Thyroid gland (tissue), 4 donors: Measurements from ENCODE around the gene AMZ2. TPM values are rescaled to one million over a fixed set of nuclear protein-coding genes. Genes with fewer than 3 reads are reported as not detected.

ENCODE experiments used
- DNase-seq, 2 donors: peaks; one replicate each; pipeline ENCODE4 v3.0.0-alpha.2; 2019
- H3K27ac ChIP-seq, 3 donors: fragments of 200-600 bp; sonication (generic); 1 replicate in 2 of 3; 2 replicates in 1 of 3; pipeline ENCODE4 v1.5.1; 2016 to 2019; ENCODE audit warnings: mild to moderate bottlenecking in 1 of 3, moderate library complexity in 1 of 3
- H3K27me3 ChIP-seq: fragments of 200-600 bp; sonication (generic); one replicate; pipeline ENCODE4 v1.5.1; 2019
- H3K36me3 ChIP-seq, 2 donors: fragments of 200-600 bp; sonication (generic); one replicate each; pipeline ENCODE4 v1.5.1; 2016 to 2019
- H3K4me1 ChIP-seq, 2 donors: fragments of 200-600 bp; sonication (generic); one replicate each; pipeline ENCODE4 v1.5.1; 2017 to 2019
- H3K4me3 ChIP-seq, 3 donors: fragments of 200-600 bp; sonication (generic); replicated peaks in 1 of 3; 1 replicate in 2 of 3; 2 replicates in 1 of 3; pipeline ENCODE4 v1.5.1; 2016; ENCODE audit warnings: mild to moderate bottlenecking in 1 of 3
- H3K9me3 ChIP-seq: fragments of 200-600 bp; sonication (generic); one replicate; pipeline ENCODE4 v1.5.1; 2017
- CTCF ChIP-seq, 6 experiments: fragments of 200-600 bp in 3 of 6; fragments of 450-650 bp in 3 of 6; sonication (generic) in 3 of 6; IDR thresholded peaks; one replicate each; pipeline ENCODE4 v1.5.1; 2016 to 2019; ENCODE audit warnings: antibody characterized with exemption in 6 of 6, mild to moderate bottlenecking in 2 of 6, inconsistent platforms in 1 of 6, moderate library complexity in 1 of 6
- POLR2A ChIP-seq, 2 donors: fragments of 450-650 bp; IDR thresholded peaks; one replicate each; pipeline ENCODE4 v1.6.1; 2017; ENCODE audit warnings: antibody characterized with exemption in 2 of 2, mild to moderate bottlenecking in 2 of 2, moderate library complexity in 1 of 2
- WGBS, 2 donors: methylation state at CpG; one replicate each; pipeline ENCODE4 v1.1.5; 2017; 5-methylcytosine and 5-hydroxymethylcytosine counted together
- intact Hi-C: fragments of 100-400 bp; cut with DNase I; formaldehyde crosslinking; loops from one replicate; pipeline ENCODE4 v1.15.1; 2023
- total RNA-seq, 4 donors: library from RNA; depleted of rRNA; stranded (reverse); fragments of >200 nt; gene quantifications; one replicate each; pipeline ENCODE4 v1.2.3, GENCODE V29; 2016

Gene AMZ2
- total RNA-seq, 4 donors from 2014 or later, result 25.0 to 72.1 (median 63.1) TPM

GRCh38 chr17:68302066-68302564 is 54.3 kb downstream of the AMZ2 start:
- peaks cover 10 to 16% of the 10 kb centered on the region in 2 donors for H3K4me1 ChIP-seq
- H3K27ac ChIP-seq, result peak overlapping the region in 2 of 3 donors; percentile 52 to 64
- no peaks in the 10 kb centered on the region for H3K9me3 ChIP-seq
- H3K27me3 ChIP-seq, result no peaks in the 10 kb centered on the region
- intact Hi-C loops, result no loop called here
- no peak overlapping the region for H3K4me3 ChIP-seq
- no peak for TF ChIP-seq CTCF (IDR thresholded peaks at IDR 0.05)
- no peak for TF ChIP-seq POLR2A (IDR thresholded peaks at IDR 0.05)
- H3K36me3 ChIP-seq, result no peaks in the 10 kb centered on the region
- DNase-seq, result peak; percentile 78 to 83
- 48% methylated on average over 10 of the region's 10 CpGs for WGBS, 2 donors

GRCh38 chr17:68302666-68303065 is 54.8 kb downstream of the AMZ2 start:
- Histone ChIP-seq H3K4me1 (peaks cover 10 to 16% of the 10 kb centered on the region in 2 donors), H3K4me3 (no peak overlapping the region), H3K27me3 (no peaks in the 10 kb centered on the region), H3K27ac (peak overlapping the region; percentile 24 to 64 (median 52)), H3K36me3 (no peaks in the 10 kb centered on the region), H3K9me3 (no peaks in the 10 kb centered on the region)
- intact Hi-C loops, result no loop called here
- TF ChIP-seq CTCF (IDR thresholded peaks at IDR 0.05), result no peak
- TF ChIP-seq POLR2A (IDR thresholded peaks at IDR 0.05), result no peak
- DNase-seq, result peak in 1 of 2 donors; percentile 19
- WGBS, 2 donors, result 18 to 31% methylated on average over 4 of the region's 4 CpGs

- intact Hi-C loops, result no loop called here
- DNase-seq, result no peak
- no peaks in the 10 kb centered on the region for H3K9me3 ChIP-seq
- TF ChIP-seq CTCF (IDR thresholded peaks at IDR 0.05) (no peak), POLR2A (IDR thresholded peaks at IDR 0.05) (no peak)
- no peak overlapping the region for H3K27ac ChIP-seq
- WGBS, 2 donors, result 94 to 96% methylated on average over 6 of the region's 6 CpGs
- peaks cover 10 to 16% of the 10 kb centered on the region in 2 donors for H3K4me1 ChIP-seq
- no peaks in the 10 kb centered on the region for H3K27me3 ChIP-seq
- H3K4me3 ChIP-seq, result no peak overlapping the region
- no peaks in the 10 kb centered on the region for H3K36me3 ChIP-seq
Observed at GRCh38 chr17:68304706-68305105, 56.9 kb downstream of the AMZ2 start.

GRCh38 chr17:68305142-68305541 is 57.3 kb downstream of the AMZ2 start:
- intact Hi-C loops, result no loop called here
- no peak for DNase-seq
- peaks cover 10 to 16% of the 10 kb centered on the region in 2 donors for H3K4me1 ChIP-seq
- no peak overlapping the region for H3K4me3 ChIP-seq
- no peak overlapping the region for H3K27ac ChIP-seq
- WGBS, 2 donors, result 88% methylated on average over 4 of the region's 4 CpGs
- H3K27me3 ChIP-seq, result no peaks in the 10 kb centered on the region
- TF ChIP-seq CTCF (IDR thresholded peaks at IDR 0.05) (no peak), POLR2A (IDR thresholded peaks at IDR 0.05) (no peak)
- H3K36me3 ChIP-seq, result no peaks in the 10 kb centered on the region
- H3K9me3 ChIP-seq, result no peaks in the 10 kb centered on the region

Other genes starting within 250 kb of the AMZ2 start
- 10 to 100 TPM; 13.3 to 25.8 (median 17.5) TPM for gene KPNA2, start 212.3 kb upstream of the AMZ2 start, total RNA-seq
- 1 to 10 TPM in 1 of 4 donors, under 1 TPM in 3; 0.13 to 1.8 (median 0.46) TPM for gene SLC16A6, start 43.1 kb downstream of the AMZ2 start, total RNA-seq
- gene ARSG, start 43.5 kb downstream of the AMZ2 start, total RNA-seq, result 10 to 100 TPM in 3 of 4 donors, 1 to 10 TPM in 1; 9.1 to 28.3 (median 18.1) TPM
- 10 to 100 TPM; 50.0 to 89.8 (median 78.4) TPM for gene WIPI1, start 209.5 kb downstream of the AMZ2 start, total RNA-seq